ENCODE results near the gene NANP. TPM values are rescaled to one million over a fixed set of nuclear protein-coding genes. Genes with fewer than 3 reads are reported as not detected.

NANP gene
- total and polyA plus RNA-seq, 2 of the 13 experiments (the other 11 are each of a cell fraction or from before 2014, with no cell fraction given): 8.9 to 21.5 TPM

GRCh38 chr20:25669826-25670422 lies 46.1 kb upstream of the NANP start (continued):
- TF ChIP-seq ZBTB26 (CRISPR knock-in tag; IDR thresholded peaks at IDR 0.05; ENCODE audit: borderline replicate concordance) (0 out of 2 replicates have a peak, but pooled peaks have one; percentile 41), SNAI1 (CRISPR knock-in tag; IDR thresholded peaks at IDR 0.05; ENCODE audit: borderline replicate concordance) (no peak), ZNF101 (CRISPR knock-in tag; IDR thresholded peaks at IDR 0.05; ENCODE audit: borderline replicate concordance, low read depth) (0 out of 2 replicates have a peak, but pooled peaks have one; percentile 33), MAFF (IDR thresholded peaks at IDR 0.05; ENCODE audit: low read depth, low read length) (peak; percentile 27; the same call in 1 of the 2 replicates), NFE2 (CRISPR knock-in tag; IDR thresholded peaks at IDR 0.05) (no peak), CTCF (CRISPR knock-in tag; IDR thresholded peaks at IDR 0.05) (peak; percentile 25; the same call in 1 of the 2 replicates), ZNF572 (CRISPR knock-in tag; IDR thresholded peaks at IDR 0.05) (0 out of 2 replicates have a peak, but pooled peaks have one; percentile 64), RAD21 (CRISPR knock-in tag; IDR thresholded peaks at IDR 0.05) (peak; percentile 42; the same call in 1 of the 2 replicates), YEATS4 (CRISPR knock-in tag; IDR thresholded peaks at IDR 0.05; ENCODE audit: borderline replicate concordance) (0 out of 2 replicates have a peak, but pooled peaks have one; percentile 22), SNAPC2 (CRISPR knock-in tag; IDR thresholded peaks at IDR 0.05) (no peak), SNAPC5 (CRISPR knock-in tag; IDR thresholded peaks at IDR 0.05; ENCODE audit: borderline replicate concordance) (0 out of 2 replicates have a peak, but pooled peaks have one; percentile 46), ZNF143 (CRISPR knock-in tag; IDR thresholded peaks at IDR 0.05) (no peak), SYNCRIP (IDR thresholded peaks at IDR 0.05; ENCODE audit: insufficient read depth, low read depth, low read length) (no peak), ZNF891 (CRISPR knock-in tag; IDR thresholded peaks at IDR 0.05) (no peak)
- TF ChIP-seq, protein P1, sequence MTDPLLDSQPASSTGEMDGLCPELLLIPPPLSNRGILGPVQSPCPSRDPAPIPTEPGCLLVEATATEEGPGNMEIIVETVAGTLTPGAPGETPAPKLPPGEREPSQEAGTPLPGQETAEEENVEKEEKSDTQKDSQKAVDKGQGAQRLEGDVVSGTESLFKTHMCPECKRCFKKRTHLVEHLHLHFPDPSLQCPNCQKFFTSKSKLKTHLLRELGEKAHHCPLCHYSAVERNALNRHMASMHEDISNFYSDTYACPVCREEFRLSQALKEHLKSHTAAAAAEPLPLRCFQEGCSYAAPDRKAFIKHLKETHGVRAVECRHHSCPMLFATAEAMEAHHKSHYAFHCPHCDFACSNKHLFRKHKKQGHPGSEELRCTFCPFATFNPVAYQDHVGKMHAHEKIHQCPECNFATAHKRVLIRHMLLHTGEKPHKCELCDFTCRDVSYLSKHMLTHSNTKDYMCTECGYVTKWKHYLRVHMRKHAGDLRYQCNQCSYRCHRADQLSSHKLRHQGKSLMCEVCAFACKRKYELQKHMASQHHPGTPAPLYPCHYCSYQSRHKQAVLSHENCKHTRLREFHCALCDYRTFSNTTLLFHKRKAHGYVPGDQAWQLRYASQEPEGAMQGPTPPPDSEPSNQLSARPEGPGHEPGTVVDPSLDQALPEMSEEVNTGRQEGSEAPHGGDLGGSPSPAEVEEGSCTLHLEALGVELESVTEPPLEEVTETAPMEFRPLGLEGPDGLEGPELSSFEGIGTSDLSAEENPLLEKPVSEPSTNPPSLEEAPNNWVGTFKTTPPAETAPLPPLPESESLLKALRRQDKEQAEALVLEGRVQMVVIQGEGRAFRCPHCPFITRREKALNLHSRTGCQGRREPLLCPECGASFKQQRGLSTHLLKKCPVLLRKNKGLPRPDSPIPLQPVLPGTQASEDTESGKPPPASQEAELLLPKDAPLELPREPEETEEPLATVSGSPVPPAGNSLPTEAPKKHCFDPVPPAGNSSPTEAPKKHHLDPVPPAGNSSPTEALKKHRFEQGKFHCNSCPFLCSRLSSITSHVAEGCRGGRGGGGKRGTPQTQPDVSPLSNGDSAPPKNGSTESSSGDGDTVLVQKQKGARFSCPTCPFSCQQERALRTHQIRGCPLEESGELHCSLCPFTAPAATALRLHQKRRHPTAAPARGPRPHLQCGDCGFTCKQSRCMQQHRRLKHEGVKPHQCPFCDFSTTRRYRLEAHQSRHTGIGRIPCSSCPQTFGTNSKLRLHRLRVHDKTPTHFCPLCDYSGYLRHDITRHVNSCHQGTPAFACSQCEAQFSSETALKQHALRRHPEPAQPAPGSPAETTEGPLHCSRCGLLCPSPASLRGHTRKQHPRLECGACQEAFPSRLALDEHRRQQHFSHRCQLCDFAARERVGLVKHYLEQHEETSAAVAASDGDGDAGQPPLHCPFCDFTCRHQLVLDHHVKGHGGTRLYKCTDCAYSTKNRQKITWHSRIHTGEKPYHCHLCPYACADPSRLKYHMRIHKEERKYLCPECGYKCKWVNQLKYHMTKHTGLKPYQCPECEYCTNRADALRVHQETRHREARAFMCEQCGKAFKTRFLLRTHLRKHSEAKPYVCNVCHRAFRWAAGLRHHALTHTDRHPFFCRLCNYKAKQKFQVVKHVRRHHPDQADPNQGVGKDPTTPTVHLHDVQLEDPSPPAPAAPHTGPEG (CRISPR knock-in tag; IDR thresholded peaks at IDR 0.05): no peak
- TF ChIP-seq, protein P2, sequence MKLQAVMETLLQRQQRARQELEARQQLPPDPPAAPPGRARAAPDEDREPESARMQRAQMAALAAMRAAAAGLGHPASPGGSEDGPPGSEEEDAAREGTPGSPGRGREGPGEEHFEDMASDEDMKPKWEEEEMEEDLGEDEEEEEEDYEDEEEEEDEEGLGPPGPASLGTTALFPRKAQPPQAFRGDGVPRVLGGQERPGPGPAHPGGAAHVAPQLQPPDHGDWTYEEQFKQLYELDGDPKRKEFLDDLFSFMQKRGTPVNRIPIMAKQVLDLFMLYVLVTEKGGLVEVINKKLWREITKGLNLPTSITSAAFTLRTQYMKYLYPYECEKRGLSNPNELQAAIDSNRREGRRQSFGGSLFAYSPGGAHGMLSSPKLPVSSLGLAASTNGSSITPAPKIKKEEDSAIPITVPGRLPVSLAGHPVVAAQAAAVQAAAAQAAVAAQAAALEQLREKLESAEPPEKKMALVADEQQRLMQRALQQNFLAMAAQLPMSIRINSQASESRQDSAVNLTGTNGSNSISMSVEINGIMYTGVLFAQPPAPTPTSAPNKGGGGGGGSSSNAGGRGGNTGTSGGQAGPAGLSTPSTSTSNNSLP (IDR thresholded peaks at IDR 0.05; ENCODE audit: low read depth, low read length): peak; percentile 33
- TF ChIP-seq, protein P3, sequence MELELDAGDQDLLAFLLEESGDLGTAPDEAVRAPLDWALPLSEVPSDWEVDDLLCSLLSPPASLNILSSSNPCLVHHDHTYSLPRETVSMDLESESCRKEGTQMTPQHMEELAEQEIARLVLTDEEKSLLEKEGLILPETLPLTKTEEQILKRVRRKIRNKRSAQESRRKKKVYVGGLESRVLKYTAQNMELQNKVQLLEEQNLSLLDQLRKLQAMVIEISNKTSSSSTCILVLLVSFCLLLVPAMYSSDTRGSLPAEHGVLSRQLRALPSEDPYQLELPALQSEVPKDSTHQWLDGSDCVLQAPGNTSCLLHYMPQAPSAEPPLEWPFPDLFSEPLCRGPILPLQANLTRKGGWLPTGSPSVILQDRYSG (CRISPR knock-in tag; IDR thresholded peaks at IDR 0.05): no peak

Measured in HepG2 (cell line).